HL-60/S4 treated with retinoic acid at 250 ng/mL for 4 days and 3 days (cell line): ENCODE results near the gene SYNM.

Experiments
- in situ Hi-C: fragments of 300-500 bp; cut with MboI; formaldehyde crosslinking; loops from 2 replicates; pipeline ENCODE4 v1.7.0; 2022; ENCODE audit warnings: low sequenced_read_pairs

Gene SYNM

GRCh38 chr15:99135194-99135593, 30.3 kb downstream of the SYNM start:
- in situ Hi-C loops, result no loop called here

GRCh38 chr15:99137111-99137546, 32.2 kb downstream of the SYNM start:
- in situ Hi-C loops, result no loop called here

- in situ Hi-C loops, result no loop called here
Measured at GRCh38 chr15:99137877-99138276, 33.0 kb downstream of the SYNM start.

- in situ Hi-C loops, result no loop called here
Measured at GRCh38 chr15:99138491-99138982, 33.7 kb downstream of the SYNM start.

GRCh38 chr15:99139276-99139675, 34.4 kb downstream of the SYNM start:
- in situ Hi-C loops, result no loop called here

- in situ Hi-C loops, result no loop called here
Measured at GRCh38 chr15:99140590-99140989, 35.7 kb downstream of the SYNM start.

- in situ Hi-C loops, result no loop called here
Measured at GRCh38 chr15:99141943-99142342, 37.1 kb downstream of the SYNM start.

GRCh38 chr15:99142562-99142961, 37.7 kb downstream of the SYNM start:
- in situ Hi-C loops, result no loop called here

- in situ Hi-C loops, result no loop called here
Measured at GRCh38 chr15:99143242-99143641, 38.4 kb downstream of the SYNM start.

- in situ Hi-C loops, result no loop called here
Measured at GRCh38 chr15:99143655-99144610, 39.1 kb downstream of the SYNM start.

GRCh38 chr15:99145005-99145404, 40.1 kb downstream of the SYNM start:
- in situ Hi-C loops, result no loop called here

GRCh38 chr15:99145778-99146177, 40.9 kb downstream of the SYNM start:
- in situ Hi-C loops, result no loop called here

GRCh38 chr15:99146661-99147060, 41.8 kb downstream of the SYNM start:
- in situ Hi-C loops, result no loop called here

GRCh38 chr15:99148851-99149276, 44.0 kb downstream of the SYNM start:
- in situ Hi-C loops, result no loop called here

- in situ Hi-C loops, result no loop called here
Measured at GRCh38 chr15:99149366-99149765, 44.5 kb downstream of the SYNM start.

- in situ Hi-C loops, result no loop called here
Measured at GRCh38 chr15:99151156-99151555, 46.3 kb downstream of the SYNM start.

- in situ Hi-C loops, result no loop called here
Measured at GRCh38 chr15:99153026-99153535, 48.2 kb downstream of the SYNM start.

- in situ Hi-C loops, result no loop called here
Measured at GRCh38 chr15:99154271-99154670, 49.4 kb downstream of the SYNM start.

GRCh38 chr15:99155961-99156443, 51.1 kb downstream of the SYNM start:
- in situ Hi-C loops, result no loop called here

GRCh38 chr15:99157456-99157855, 52.6 kb downstream of the SYNM start:
- in situ Hi-C loops, result no loop called here

GRCh38 chr15:99158626-99159412, 53.9 kb downstream of the SYNM start:
- in situ Hi-C loops, result no loop called here
